K562 (cell line): ENCODE data around the gene ANKRD12. TPM values are rescaled to one million over a fixed set of nuclear protein-coding genes. Genes with fewer than 3 reads are reported as not detected.

ENCODE experiments used
- ATF1 ChIP-seq, 2 experiments: fragments of 450-650 bp in 1 of 2; IDR thresholded peaks; 2 replicates each; pipeline ENCODE4 v1.6.1; 2016; ENCODE audit warnings: missing compliant biosample characterization in 1 of 2, missing genetic modification characterization in 1 of 2
- CCNT2 ChIP-seq: IDR thresholded peaks from 2 replicates; pipeline ENCODE4 v1.6.1; 2011; ENCODE audit warnings: borderline replicate concordance, low read depth, mild to moderate bottlenecking, moderate library complexity, mixed read lengths, low read length; ENCODE audit not compliant: insufficient read length; ENCODE audit errors: extremely low read depth
- EGR1 ChIP-seq: fragments of 450-650 bp; conservative IDR thresholded peaks from 2 replicates; pipeline ENCODE4 v1.6.1; 2017; ENCODE audit warnings: mild to moderate bottlenecking
- ELF4 ChIP-seq: fragments of 450-650 bp; formaldehyde crosslinking; IDR thresholded peaks from 2 replicates; pipeline ENCODE4 v1.4.0; 2022; ENCODE audit warnings: missing genetic modification characterization
- GTF2E2 ChIP-seq: fragments of 200-800 bp; sonication (Bioruptor generic); IDR thresholded peaks from 2 replicates; pipeline ENCODE4 v1.6.1; 2016; ENCODE audit warnings: missing genetic modification characterization, missing compliant biosample characterization
- HDAC3 ChIP-seq: fragments of 450-650 bp; IDR thresholded peaks from 2 replicates; pipeline ENCODE4 v1.6.1; 2018; ENCODE audit warnings: borderline replicate concordance, mild to moderate bottlenecking, moderate library complexity; ENCODE audit not compliant: partially characterized antibody
- NFATC3 ChIP-seq: fragments of 450-650 bp; IDR thresholded peaks from 2 replicates; pipeline ENCODE4 v1.6.1; 2017; ENCODE audit warnings: mild to moderate bottlenecking
- NUFIP1 ChIP-seq: fragments of 450-650 bp; IDR thresholded peaks from 2 replicates; pipeline ENCODE4 v1.6.1; 2018; ENCODE audit not compliant: partially characterized antibody
- PHF20 ChIP-seq: fragments of 450-650 bp; IDR thresholded peaks from 2 replicates; pipeline ENCODE4 v1.6.1; 2018; ENCODE audit not compliant: partially characterized antibody
- POLR2A ChIP-seq: fragments of 450-650 bp; conservative IDR thresholded peaks from 2 replicates; pipeline ENCODE4 v1.6.1; 2016
- POLR2B ChIP-seq: fragments of 450-650 bp; IDR thresholded peaks from 2 replicates; pipeline ENCODE4 v1.6.1; 2018; ENCODE audit warnings: low read depth; ENCODE audit not compliant: partially characterized antibody
- POLR2G ChIP-seq: fragments of 200-400 bp; formaldehyde crosslinking; IDR thresholded peaks from 2 replicates; pipeline ENCODE4 v1.6.1; 2017; ENCODE audit warnings: low read depth, mild to moderate bottlenecking, antibody characterized with exemption, low read length, moderate library complexity
- PRDM10 ChIP-seq: fragments of 450-650 bp; IDR thresholded peaks from 2 replicates; pipeline ENCODE4 v1.6.1; 2018; ENCODE audit not compliant: partially characterized antibody
- RBM14 ChIP-seq: fragments of 200-400 bp; formaldehyde crosslinking; IDR thresholded peaks from 2 replicates; pipeline ENCODE4 v1.6.1; 2018; ENCODE audit warnings: low read depth, mild to moderate bottlenecking, low read length, moderate library complexity, borderline replicate concordance; ENCODE audit not compliant: insufficient read depth
- SNRNP70 ChIP-seq: fragments of 200-400 bp; formaldehyde crosslinking; optimal IDR thresholded peaks from 2 replicates; pipeline ENCODE3; 2017; ENCODE audit warnings: low read depth, low read length
- SUPT5H ChIP-seq: fragments of 450-650 bp; IDR thresholded peaks from 2 replicates; pipeline ENCODE4 v1.6.1; 2016
- TOE1 ChIP-seq, 2 experiments: fragments of 450-650 bp in 1 of 2; sonication (generic) in 1 of 2; formaldehyde crosslinking in 1 of 2; IDR thresholded peaks; 2 replicates each; pipeline versions ENCODE4 v1.7.1 to v1.8.0; 2016 to 2022; ENCODE audit warnings: borderline replicate concordance in 2 of 2, mild to moderate bottlenecking in 2 of 2, antibody characterized with exemption in 1 of 2, inconsistent platforms in 1 of 2, low read depth in 1 of 2, missing genetic modification reagents in 1 of 2, moderate library complexity in 1 of 2
- TRIM24 ChIP-seq, 2 experiments: fragments of 450-650 bp; IDR thresholded peaks; 2 replicates each; pipeline ENCODE4 v1.6.1; 2016
- XRCC5 ChIP-seq: fragments of 200-400 bp; formaldehyde crosslinking; IDR thresholded peaks from 2 replicates; pipeline ENCODE4 v1.6.1; 2017; ENCODE audit warnings: low read depth, mild to moderate bottlenecking, low read length
- ZBTB7A ChIP-seq: IDR thresholded peaks from 2 replicates; pipeline ENCODE4 v1.6.1; 2011; ENCODE audit warnings: low read depth, mild to moderate bottlenecking, low read length, moderate library complexity, borderline replicate concordance; ENCODE audit not compliant: control insufficient read depth
- ZNF121 ChIP-seq: sonication (generic); formaldehyde crosslinking; conservative IDR thresholded peaks from 2 replicates; pipeline ENCODE4 v1.8.0; 2022; ENCODE audit warnings: missing genetic modification reagents
- ZNF124 ChIP-seq: sonication (generic); formaldehyde crosslinking; IDR thresholded peaks from 2 replicates; pipeline ENCODE4 v1.8.1; 2022; ENCODE audit warnings: missing genetic modification reagents
- ZNF311 ChIP-seq: fragments of 250-450 bp; sonication (Bioruptor Pico); IDR thresholded peaks from 2 replicates; pipeline ENCODE4 v1.4.0; 2020; ENCODE audit warnings: mild to moderate bottlenecking, moderate library complexity
- ZNF449 ChIP-seq: fragments of 250-450 bp; sonication (Bioruptor Pico); IDR thresholded peaks from 2 replicates; pipeline ENCODE4 v1.8.0; 2022; ENCODE audit warnings: moderate library complexity, mild to moderate bottlenecking, inconsistent platforms
- ZNF780A ChIP-seq: fragments of 250-450 bp; sonication (Bioruptor Pico); IDR thresholded peaks from 2 replicates; pipeline ENCODE4 v1.5.0; 2021; ENCODE audit warnings: mild to moderate bottlenecking
- polyA plus RNA-seq, 8 experiments: library from polyadenylated mRNA; depleted of rRNA in 4 of 8; stranded (reverse) in 5 of 8; unstranded in 3 of 8; fragments of >200 nt; fragmentation: Nextera tagmentation in 2 of 8; fragmentation: Illumina TruSeq in 1 of 8; extraction: Ambion mirVana in 2 of 8; extraction: Trizol in 1 of 8; gene quantifications; 2 replicates each; pipeline versions ENCODE4 v1.2.1 to v1.2.3, GENCODE V29; 2011 to 2014; ENCODE audit warnings: inconsistent platforms in 1 of 8, missing spikeins in 1 of 8
- total RNA-seq, 7 experiments: library from RNA; depleted of rRNA in 6 of 7; stranded (reverse); fragments of >200 nt in 6 of 7; fragmentation: Illumina TruSeq in 2 of 7; extraction: Trizol in 2 of 7; gene quantifications; 2 replicates each; pipeline versions ENCODE4 v1.2.1 to v1.2.3, GENCODE V29; 2011 to 2021; ENCODE audit warnings: low replicate concordance in 1 of 7

The ANKRD12 gene
- total and polyA plus RNA-seq, 9 of the 15 experiments (the other 6 are each of a cell fraction or from before 2014, with no cell fraction given) = 6.6 to 28.2 (median 16.0) TPM

GRCh38 chr18:9136315-9137155 is at the start of gene ANKRD12 (continued):
- no peak for TF ChIP-seq ZNF449
- no peak for TF ChIP-seq ZNF311 (CRISPR knock-in tag)
- peak; percentile 89 for TF ChIP-seq CCNT2
- peak; percentile 93 for TF ChIP-seq POLR2G
- no peak; the same call in 1 of the 2 replicates for TF ChIP-seq ELF4 (CRISPR knock-in tag)
- TF ChIP-seq RBM14 = no peak
- TF ChIP-seq ZBTB7A = no peak
- peak in 1 of 2 experiments; percentile 61; a peak in 2 of 4 replicates for TF ChIP-seq TRIM24 (IDR thresholded peaks at IDR 0.05)
- TF ChIP-seq SUPT5H = peak; percentile 73
- TF ChIP-seq NFATC3 = no peak
- TF ChIP-seq ATF1 (CRISPR knock-in tag; IDR thresholded peaks at IDR 0.05) = no peak
- peak; percentile 91 for TF ChIP-seq ATF1 (tag; IDR thresholded peaks at IDR 0.05)
- no peak for TF ChIP-seq GTF2E2 (tag)
- no peak for TF ChIP-seq ZNF780A (CRISPR knock-in tag)
- no peak for TF ChIP-seq SNRNP70
- TF ChIP-seq POLR2A = peak; percentile 82
- no peak; the same call in 1 of the 2 replicates for TF ChIP-seq EGR1
- TF ChIP-seq PRDM10 = peak; percentile 99
- TF ChIP-seq XRCC5 = peak; percentile 81; the same call in 1 of the 2 replicates
- peak; percentile 26 for TF ChIP-seq PHF20
- no peak for TF ChIP-seq ZNF124
- peak; percentile 64 for TF ChIP-seq NUFIP1
- TF ChIP-seq TOE1 (IDR thresholded peaks at IDR 0.05; ENCODE audit: borderline replicate concordance) = peak; percentile 99
- TF ChIP-seq TOE1 (CRISPR knock-in tag; IDR thresholded peaks at IDR 0.05; ENCODE audit: borderline replicate concordance, low read depth) = no peak
- no peak for TF ChIP-seq HDAC3
- peak; percentile 49 for TF ChIP-seq POLR2B
- TF ChIP-seq ZNF121 (CRISPR knock-in tag) = no peak
